Activated CD4-positive, CD25-positive, alpha-beta regulatory T cell (primary cell): ENCODE results near the gene ITGA2.

Experiments
- DNase-seq, 4 experiments: peaks; one replicate each; lab custom pipeline; 2025; lab: John Stamatoyannopoulos, UW

ITGA2 gene

GRCh38 chr5:53059281-53059680 is 70.1 kb downstream of the ITGA2 start:
- no peak for DNase-seq

- no peak for DNase-seq
Observed at GRCh38 chr5:53063176-53063575, 74.0 kb downstream of the ITGA2 start.

GRCh38 chr5:53063791-53064190 is 74.6 kb downstream of the ITGA2 start:
- DNase-seq = no peak

- no peak for DNase-seq
Observed at GRCh38 chr5:53066088-53066487, 76.9 kb downstream of the ITGA2 start.

- DNase-seq = no peak
Observed at GRCh38 chr5:53067641-53068040, 78.5 kb downstream of the ITGA2 start.

GRCh38 chr5:53068291-53068836 is 79.2 kb downstream of the ITGA2 start:
- DNase-seq = no peak

- DNase-seq = peak in 2 of 4 experiments; percentile 2 to 3
Observed at GRCh38 chr5:53069626-53070025, 80.5 kb downstream of the ITGA2 start.

GRCh38 chr5:53071298-53071697 is 82.1 kb downstream of the ITGA2 start:
- no peak for DNase-seq

GRCh38 chr5:53071738-53072137 is 82.6 kb downstream of the ITGA2 start:
- DNase-seq = no peak

GRCh38 chr5:53073348-53073747 is 84.2 kb downstream of the ITGA2 start:
- no peak for DNase-seq

GRCh38 chr5:53076014-53076583 is 86.9 kb downstream of the ITGA2 start:
- no peak for DNase-seq

- DNase-seq = no peak
Observed at GRCh38 chr5:53080271-53080670, 91.1 kb downstream of the ITGA2 start.

- no peak for DNase-seq
Observed at GRCh38 chr5:53083927-53084326, 94.8 kb downstream of the ITGA2 start.

GRCh38 chr5:53084546-53085255 is 95.5 kb downstream of the ITGA2 start:
- no peak for DNase-seq

GRCh38 chr5:53087171-53087570 is 98.0 kb downstream of the ITGA2 start:
- DNase-seq = no peak

GRCh38 chr5:53087621-53088121 is 98.5 kb downstream of the ITGA2 start:
- DNase-seq = no peak

- no peak for DNase-seq
Observed at GRCh38 chr5:53089481-53089991, 100.4 kb downstream of the ITGA2 start.

GRCh38 chr5:53090229-53090628 is 101.1 kb downstream of the ITGA2 start:
- DNase-seq = no peak

- no peak for DNase-seq
Observed at GRCh38 chr5:53091289-53091688, 102.1 kb downstream of the ITGA2 start.

GRCh38 chr5:53092242-53092641 is 103.1 kb downstream of the ITGA2 start:
- no peak for DNase-seq

GRCh38 chr5:53095217-53095616 is 106.1 kb downstream of the ITGA2 start:
- no peak for DNase-seq

GRCh38 chr5:53095931-53096525 is 106.9 kb downstream of the ITGA2 start:
- DNase-seq = peak; percentile 16 to 42 (median 30)

- DNase-seq = no peak
Observed at GRCh38 chr5:53099546-53099945, 110.4 kb downstream of the ITGA2 start.
